IMR-90 (cell line): ENCODE results near the gene CFAP299. TPM values are rescaled to one million over a fixed set of nuclear protein-coding genes. Genes with fewer than 3 reads are reported as not detected.

Source experiments
- ATAC-seq: fragments of 200-7000 bp; cut with Tn5 transposase; 2 replicates; pipeline ENCODE4 v1.9.1; 2020; ENCODE audit warnings: low read depth, mild to moderate bottlenecking, moderate library complexity
- BruUV-seq: library from RNA; stranded (reverse); fragments of 400-500 nt; replicated peaks from 2 replicates; lab custom pipeline; 2021; lab: Mats Ljungman, UMichigan
- CTCF ChIA-PET: fragments of 300-600 bp; formaldehyde crosslinking; extraction: SDS; loops from one replicate; lab custom pipeline; 2021; ENCODE audit warnings: antibody characterized with exemption; lab: Yijun Ruan, JAX
- POLR2A ChIA-PET: fragments of 300-600 bp; sonication (Branson Sonifier 250); formaldehyde crosslinking; loops from one replicate; lab custom pipeline; 2022; ENCODE audit warnings: antibody characterized with exemption; ENCODE audit not compliant: unreplicated experiment; lab: Charles Lee
- DNase-seq: peaks from one replicate; pipeline ENCODE4 v3.0.0; 2013
- H2AFZ ChIP-seq: replicated peaks from 2 replicates; pipeline ENCODE3; 2013; ENCODE audit warnings: low read length, mild to moderate bottlenecking; ENCODE audit not compliant: poor library complexity
- H2AK5ac ChIP-seq: 2 replicates; pipeline ENCODE4 v1.6.1; 2013; ENCODE audit warnings: low read depth, low read length, inconsistent platforms
- H2AK9ac ChIP-seq: replicated peaks from 2 replicates; pipeline ENCODE3; 2013; ENCODE audit warnings: mild to moderate bottlenecking, low read depth, low read length, moderate library complexity; ENCODE audit not compliant: poor library complexity
- H2BK120ac ChIP-seq: 2 replicates; pipeline ENCODE4 v1.6.1; 2013; ENCODE audit warnings: low read depth, low read length, inconsistent platforms
- H2BK15ac ChIP-seq: 3 replicates; pipeline ENCODE4 v1.6.1; 2013; ENCODE audit warnings: low read depth, low read length, inconsistent platforms
- H2BK20ac ChIP-seq: 2 replicates; pipeline ENCODE4 v1.6.1; 2013; ENCODE audit warnings: low read depth, mild to moderate bottlenecking, inconsistent platforms, low read length, moderate library complexity
- H2BK5ac ChIP-seq: 2 replicates; pipeline ENCODE4 v1.6.1; 2013; ENCODE audit warnings: mild to moderate bottlenecking, low read depth, low read length, inconsistent platforms; ENCODE audit not compliant: poor library complexity, severe bottlenecking
- H3K14ac ChIP-seq: replicated peaks from 2 replicates; pipeline ENCODE4 v1.6.1; 2013; ENCODE audit warnings: low read depth, low read length, inconsistent platforms
- H3K18ac ChIP-seq: 2 replicates; pipeline ENCODE4 v1.6.1; 2013; ENCODE audit warnings: low read depth, low read length, control low read depth
- H3K23ac ChIP-seq: 2 replicates; pipeline ENCODE4 v1.6.1; 2013; ENCODE audit warnings: low read depth, low read length, inconsistent platforms
- H3K27ac ChIP-seq: 2 replicates; pipeline ENCODE4 v1.5.1; 2013; ENCODE audit warnings: mild to moderate bottlenecking, control low read depth, low read length; ENCODE audit not compliant: insufficient read depth
- H3K27me3 ChIP-seq: 2 replicates; pipeline ENCODE4 v1.6.1; 2013; ENCODE audit warnings: low read length; ENCODE audit not compliant: control insufficient read depth, insufficient read depth
- H3K36me3 ChIP-seq: 2 replicates; pipeline ENCODE4 v1.6.1; 2013; ENCODE audit warnings: low read length, mixed read lengths; ENCODE audit not compliant: control insufficient read depth, insufficient read depth
- H3K4ac ChIP-seq: 2 replicates; pipeline ENCODE4 v1.6.1; 2013; ENCODE audit warnings: low read depth, low read length, inconsistent platforms
- H3K4me1 ChIP-seq: 2 replicates; pipeline ENCODE4 v1.6.1; 2013; ENCODE audit warnings: low read length, mixed read lengths; ENCODE audit not compliant: control insufficient read depth, insufficient read depth
- H3K4me2 ChIP-seq: 2 replicates; pipeline ENCODE4 v1.6.1; 2013; ENCODE audit warnings: low read depth, mild to moderate bottlenecking, control low read depth, low read length, moderate library complexity
- H3K4me3 ChIP-seq: 2 replicates; pipeline ENCODE4 v1.5.1; 2013; ENCODE audit warnings: low read depth, mild to moderate bottlenecking, control low read depth, low read length, moderate library complexity; ENCODE audit not compliant: insufficient read depth
- H3K56ac ChIP-seq: 2 replicates; pipeline ENCODE4 v1.6.1; 2013; ENCODE audit warnings: low read length, inconsistent platforms; ENCODE audit not compliant: insufficient read depth; ENCODE audit errors: extremely low read depth
- H3K79me1 ChIP-seq, 2 experiments: 2 replicates each; pipeline ENCODE4 v1.6.1; 2013; ENCODE audit warnings: low read length in 2 of 2, inconsistent platforms in 1 of 2, low read depth in 1 of 2
- H3K9ac ChIP-seq: 2 replicates; pipeline ENCODE4 v1.6.1; 2013; ENCODE audit warnings: low read depth, low read length, control low read depth
- H3K9me1 ChIP-seq: 2 replicates; pipeline ENCODE4 v1.6.1; 2013; ENCODE audit warnings: low read length, inconsistent platforms; ENCODE audit not compliant: insufficient read depth
- H3K9me3 ChIP-seq: 2 replicates; pipeline ENCODE4 v1.6.1; 2013; ENCODE audit warnings: low read length; ENCODE audit not compliant: control insufficient read depth, insufficient read depth
- H4K20me1 ChIP-seq: 2 replicates; pipeline ENCODE4 v1.6.1; 2013; ENCODE audit warnings: low read length, inconsistent platforms; ENCODE audit not compliant: insufficient read depth
- H4K5ac ChIP-seq: 2 replicates; pipeline ENCODE4 v1.6.1; 2013; ENCODE audit warnings: mild to moderate bottlenecking, low read depth, low read length, control low read depth
- H4K8ac ChIP-seq, 2 experiments: 2 replicates each; pipeline ENCODE4 v1.6.1; 2013; ENCODE audit warnings: low read depth in 2 of 2, low read length in 2 of 2, control low read depth in 1 of 2, inconsistent platforms in 1 of 2
- H4K91ac ChIP-seq: 2 replicates; pipeline ENCODE4 v1.6.1; 2013; ENCODE audit warnings: low read depth, low read length, inconsistent platforms; ENCODE audit not compliant: insufficient read depth
- BHLHE40 ChIP-seq: fragments of 150-350 bp; IDR thresholded peaks from 2 replicates; pipeline ENCODE4 v1.6.1; 2016; ENCODE audit warnings: mild to moderate bottlenecking, low read depth, low read length
- CHD1 ChIP-seq: IDR thresholded peaks from 2 replicates; pipeline ENCODE4 v1.6.1; 2012; ENCODE audit warnings: low read depth, low read length, improper control_type of control experiment
- ELK1 ChIP-seq: fragments of 150-350 bp; IDR thresholded peaks from 2 replicates; pipeline ENCODE4 v1.6.1; 2016; ENCODE audit warnings: low read depth, mild to moderate bottlenecking, low read length, moderate library complexity, borderline replicate concordance
- FOS ChIP-seq: fragments of 150-350 bp; IDR thresholded peaks from 2 replicates; pipeline ENCODE4 v1.6.1; 2016; ENCODE audit warnings: low read depth, low read length
- MAFK ChIP-seq: IDR thresholded peaks from 2 replicates; pipeline ENCODE4 v1.6.1; 2012; ENCODE audit warnings: low read depth, low read length, improper control_type of control experiment
- MXI1 ChIP-seq: IDR thresholded peaks from 2 replicates; pipeline ENCODE4 v1.6.1; 2012; ENCODE audit warnings: low read depth, mild to moderate bottlenecking, low read length, moderate library complexity, borderline replicate concordance
- NFE2L2 ChIP-seq: fragments of 150-350 bp; IDR thresholded peaks from 2 replicates; pipeline ENCODE4 v1.6.1; 2016; ENCODE audit warnings: low read depth, mild to moderate bottlenecking, low read length
- RAD21 ChIP-seq: IDR thresholded peaks from 2 replicates; pipeline ENCODE4 v1.6.1; 2012; ENCODE audit warnings: low read length, improper control_type of control experiment
- USF2 ChIP-seq: fragments of 150-350 bp; IDR thresholded peaks from 2 replicates; pipeline ENCODE4 v1.6.1; 2017; ENCODE audit warnings: mild to moderate bottlenecking, antibody characterized with exemption, low read length, low read depth
- WGBS, 2 experiments: methylation state at CpG; one replicate each; pipeline versions ENCODE4 v1.1.5 to v1.1.7; 2013; ENCODE audit warnings: missing lambda C conversion rate in 2 of 2; ENCODE audit not compliant: insufficient read length in 1 of 2; ENCODE audit errors: extremely low coverage in 2 of 2; 5-methylcytosine and 5-hydroxymethylcytosine counted together
- dilution Hi-C: fragments of 300-500 bp; cut with HindIII; formaldehyde crosslinking; loops from one replicate; pipeline ENCODE4 v1.14.3; 2018; ENCODE audit warnings: low sequenced_read_pairs; ENCODE audit not compliant: unreplicated experiment
- in situ Hi-C: fragments of 300-500 bp; cut with MboI; formaldehyde crosslinking; loops from 3 replicates; pipeline ENCODE4 v1.14.3; 2019; ENCODE audit warnings: low sequenced_read_pairs, inconsistent platforms, mixed read lengths
- intact Hi-C: fragments of 100-400 bp; cut with micrococcal nuclease; formaldehyde crosslinking; loops from 2 replicates; pipeline ENCODE4 v1.10.0; 2022
- polyA plus RNA-seq, 3 experiments: library from polyadenylated mRNA; depleted of rRNA; stranded (reverse); fragments of >200 nt; gene quantifications; 2 replicates each; pipeline ENCODE4 v1.2.3, GENCODE V29; 2012; ENCODE audit warnings: low replicate concordance in 1 of 3
- total RNA-seq: library from RNA; depleted of rRNA; stranded (reverse); fragments of >200 nt; gene quantifications from 2 replicates; pipeline ENCODE4 v1.2.3, GENCODE V29; 2012
- TF ChIP-seq, protein P1 (sequence below): conservative IDR thresholded peaks from 2 replicates; pipeline ENCODE4 v1.5.1; 2012; ENCODE audit warnings: mild to moderate bottlenecking, low read depth, low read length, improper control_type of control experiment

Gene CFAP299
- total and polyA plus RNA-seq, 2 of the 4 experiments (the other 2 are of a cell fraction): 1.0 to 1.1 TPM

- peak; percentile 63 for TF ChIP-seq RAD21
Observed at GRCh38 chr4:80989921-80990544, 654.5 kb downstream of the CFAP299 start (continued).

DNA sequence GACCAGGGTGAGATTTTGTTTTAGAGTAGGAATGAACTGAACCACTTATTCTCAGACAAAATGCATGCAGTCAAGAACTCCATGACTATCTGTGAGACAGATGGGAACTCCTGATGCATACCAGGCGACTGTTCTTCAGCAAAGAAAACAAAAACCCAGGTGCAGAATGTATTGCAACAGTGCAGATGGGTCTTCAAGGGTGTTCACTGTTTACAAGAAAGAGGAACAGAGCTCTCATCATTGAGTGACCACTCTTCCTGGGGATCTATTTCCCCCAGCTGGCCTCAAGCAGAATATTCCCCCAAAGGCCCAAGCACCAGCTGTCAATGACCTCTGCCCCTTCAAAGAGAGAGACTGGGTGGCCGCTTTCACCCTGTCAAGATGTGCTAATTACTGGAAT, 655.3 kb downstream of the CFAP299 start:
- TF ChIP-seq NFE2L2: no peak
- TF ChIP-seq MXI1: no peak
- TF ChIP-seq MAFK: no peak
- TF ChIP-seq CHD1: no peak
- TF ChIP-seq, protein P1, sequence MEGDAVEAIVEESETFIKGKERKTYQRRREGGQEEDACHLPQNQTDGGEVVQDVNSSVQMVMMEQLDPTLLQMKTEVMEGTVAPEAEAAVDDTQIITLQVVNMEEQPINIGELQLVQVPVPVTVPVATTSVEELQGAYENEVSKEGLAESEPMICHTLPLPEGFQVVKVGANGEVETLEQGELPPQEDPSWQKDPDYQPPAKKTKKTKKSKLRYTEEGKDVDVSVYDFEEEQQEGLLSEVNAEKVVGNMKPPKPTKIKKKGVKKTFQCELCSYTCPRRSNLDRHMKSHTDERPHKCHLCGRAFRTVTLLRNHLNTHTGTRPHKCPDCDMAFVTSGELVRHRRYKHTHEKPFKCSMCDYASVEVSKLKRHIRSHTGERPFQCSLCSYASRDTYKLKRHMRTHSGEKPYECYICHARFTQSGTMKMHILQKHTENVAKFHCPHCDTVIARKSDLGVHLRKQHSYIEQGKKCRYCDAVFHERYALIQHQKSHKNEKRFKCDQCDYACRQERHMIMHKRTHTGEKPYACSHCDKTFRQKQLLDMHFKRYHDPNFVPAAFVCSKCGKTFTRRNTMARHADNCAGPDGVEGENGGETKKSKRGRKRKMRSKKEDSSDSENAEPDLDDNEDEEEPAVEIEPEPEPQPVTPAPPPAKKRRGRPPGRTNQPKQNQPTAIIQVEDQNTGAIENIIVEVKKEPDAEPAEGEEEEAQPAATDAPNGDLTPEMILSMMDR: no peak
- no peak for TF ChIP-seq USF2
- no peak for TF ChIP-seq BHLHE40
- no peak for TF ChIP-seq FOS
- TF ChIP-seq ELK1: no peak
- no peak for TF ChIP-seq RAD21
- Histone ChIP-seq H3K23ac (no peak overlapping the region), H3K9me1 (no peaks in the 10 kb centered on the region), H3K18ac (no peak overlapping the region), H2AK9ac (no peak overlapping the region), H3K27me3 (peaks cover 5% of the 10 kb centered on the region), H2BK120ac (no peak overlapping the region), H4K20me1 (no peaks in the 10 kb centered on the region), H2AK5ac (no peak overlapping the region), H3K9ac (no peak overlapping the region), H2BK5ac (no peak overlapping the region), H4K8ac (no peak overlapping the region), H3K14ac (no peak overlapping the region), H3K36me3 (no peaks in the 10 kb centered on the region), H3K56ac (no peak overlapping the region), H2BK20ac (no peak overlapping the region), H3K9me3 (no peaks in the 10 kb centered on the region), H2BK15ac (no peak overlapping the region), H2AFZ (no peak overlapping the region), H3K79me1 (no peaks in the 10 kb centered on the region), H3K4me3 (no peak overlapping the region), H4K91ac (no peak overlapping the region), H3K27ac (no peak overlapping the region), H3K4me2 (no peak overlapping the region), H3K4ac (no peak overlapping the region), H4K5ac (no peak overlapping the region), H3K4me1 (no peaks in the 10 kb centered on the region)
- no peak for DNase-seq
- ChIA-PET POLR2A (no interaction called here), CTCF (interaction anchor here (1.2 to 3.4 kb wide), 3 partner anchors 10 to 629 kb away, joined by 4 to 25 read pairs (median 9); no protein-coding TSS in a partner anchor)
- dilution Hi-C loops (loop anchor here (25.0 kb wide), 1 partner anchor 629 kb away; no protein-coding TSS in a partner anchor), intact Hi-C loops (loop anchor here (1.0 to 2.0 kb wide), 3 partner anchors 50 to 629 kb away; no protein-coding TSS in a partner anchor), in situ Hi-C loops (loop anchor here (5.0 kb wide), 1 partner anchor 629 kb away; no protein-coding TSS in a partner anchor)
- ATAC-seq: no peak
- no CpG with 5 or more reads among the region's 2 CpGs for WGBS, 2 experiments
- BruUV-seq: no TSS peak
